ENCODE measurements around the gene LRSAM1. TPM values are rescaled to one million over a fixed set of nuclear protein-coding genes. Genes with fewer than 3 reads are reported as not detected.

Gene LRSAM1
- total and polyA plus RNA-seq, 7 donors: 8.3 to 17.7 (median 13.3) TPM

GRCh38 chr9:127419348-127419747 is 32.0 kb upstream of the LRSAM1 start:
- peaks cover 21% of the 10 kb centered on the region for H3K4me1 ChIP-seq
- ATAC-seq (no peak), DNase-seq (no peak)
- TF ChIP-seq CTCF (IDR thresholded peaks at IDR 0.05): no peak
- no peak overlapping the region for H3K27ac ChIP-seq
- H3K27me3 ChIP-seq (ENCODE audit: insufficient read depth in 3 of 3, low read length in 2 of 3): no peaks in the 10 kb centered on the region
- WGBS, 3 donors: 83 to 87% (median 87%) methylated on average over 3 to 6 of the region's 6 CpGs
- no peaks in the 10 kb centered on the region for H3K36me3 ChIP-seq (ENCODE audit: insufficient read depth in 1 of 2, low read depth in 1 of 2)
- H3K4me3 ChIP-seq: no peak overlapping the region
- H3K9me3 ChIP-seq: no peaks in the 10 kb centered on the region
- intact Hi-C loops (cut with DNase I): no loop called here

GRCh38 chr9:127421057-127421456 is 30.3 kb upstream of the LRSAM1 start:
- no peak overlapping the region for H3K4me3 ChIP-seq
- 89 to 90% (median 89%) methylated on average over 7 of the region's 7 CpGs for WGBS, 3 donors
- no peak for DNase-seq
- no peak overlapping the region for H3K27ac ChIP-seq
- peaks cover 31% of the 10 kb centered on the region for H3K4me1 ChIP-seq
- ATAC-seq: no peak
- TF ChIP-seq CTCF (IDR thresholded peaks at IDR 0.05): no peak
- no peaks in the 10 kb centered on the region for H3K9me3 ChIP-seq
- H3K36me3 ChIP-seq (ENCODE audit: insufficient read depth in 1 of 2, low read depth in 1 of 2): no peaks in the 10 kb centered on the region
- no peaks in the 10 kb centered on the region for H3K27me3 ChIP-seq (ENCODE audit: insufficient read depth in 3 of 3, low read length in 2 of 3)
- intact Hi-C loops (cut with DNase I): no loop called here

GRCh38 chr9:127422133-127422782 is 29.1 kb upstream of the LRSAM1 start:
- H3K36me3 ChIP-seq (ENCODE audit: insufficient read depth in 1 of 2, low read depth in 1 of 2): no peaks in the 10 kb centered on the region
- H3K4me3 ChIP-seq: peak overlapping the region; percentile 86
- no peaks in the 10 kb centered on the region for H3K9me3 ChIP-seq
- no peak for TF ChIP-seq CTCF (IDR thresholded peaks at IDR 0.05)
- no peak for DNase-seq
- intact Hi-C loops (cut with DNase I): loop anchor here in 1 of 2 donors (2.0 kb wide), 1 partner anchor 25 kb away; the partner anchor contains the start of gene SLC2A8
- no peaks in the 10 kb centered on the region for H3K27me3 ChIP-seq (ENCODE audit: insufficient read depth in 3 of 3, low read length in 2 of 3)
- WGBS, 3 donors: 89 to 96% (median 94%) methylated on average over 10 of the region's 10 CpGs
- no peak for ATAC-seq
- H3K4me1 ChIP-seq: peaks cover 43% of the 10 kb centered on the region
- H3K27ac ChIP-seq: peak overlapping the region; percentile 41

- H3K36me3 ChIP-seq (ENCODE audit: insufficient read depth in 1 of 2, low read depth in 1 of 2): no peaks in the 10 kb centered on the region
- peaks cover 46% of the 10 kb centered on the region for H3K4me1 ChIP-seq
- H3K9me3 ChIP-seq: no peaks in the 10 kb centered on the region
- H3K27me3 ChIP-seq (ENCODE audit: insufficient read depth in 3 of 3, low read length in 2 of 3): no peaks in the 10 kb centered on the region
- intact Hi-C loops (cut with DNase I): loop anchor here in 1 of 2 donors (2.0 kb wide), 1 partner anchor 26 kb away; the partner anchor contains the start of gene SLC2A8
- no peak for TF ChIP-seq CTCF (IDR thresholded peaks at IDR 0.05)
- H3K4me3 ChIP-seq: peak overlapping the region; percentile 86
- H3K27ac ChIP-seq: peak overlapping the region; percentile 93
- ATAC-seq (no peak), DNase-seq (no peak)
- WGBS, 3 donors: 41 to 50% (median 47%) methylated on average over 6 of the region's 6 CpGs
Observed at GRCh38 chr9:127422787-127423186, 28.5 kb upstream of the LRSAM1 start.

Data from psoas muscle (tissue), 8 donors.